H1 (cell line): ENCODE results near the gene LCP1.

Experiments
- ATF3 ChIP-seq: IDR thresholded peaks from 2 replicates; pipeline ENCODE4 v1.6.1; 2011; ENCODE audit warnings: low read depth, mild to moderate bottlenecking, low read length; ENCODE audit not compliant: insufficient read depth
- CBX5 ChIP-seq: fragments of 300-800, 300-1000 bp; sonication (generic); IDR thresholded peaks from 2 replicates; pipeline ENCODE4 v1.7.1; 2016; ENCODE audit warnings: antibody characterized with exemption, low read length, low read depth
- CBX8 ChIP-seq: fragments of 300-800, 300-1000 bp; sonication (generic); IDR thresholded peaks from 2 replicates; pipeline ENCODE4 v1.7.1; 2016; ENCODE audit warnings: low read depth, low read length, borderline replicate concordance
- CTCF ChIP-seq, 3 experiments: IDR thresholded peaks; 1 replicate in 2 of 3; 2 replicates in 1 of 3; pipeline versions ENCODE4 v1.5.1 to v1.6.1; 2011; ENCODE audit warnings: low read length in 3 of 3, mild to moderate bottlenecking in 3 of 3, inconsistent platforms in 2 of 3, low read depth in 1 of 3, moderate library complexity in 1 of 3; ENCODE audit not compliant: insufficient read depth in 1 of 3; ENCODE audit errors: control extremely low read depth in 1 of 3
- EZH2 ChIP-seq: fragments of 200-600 bp; sonication (generic); IDR thresholded peaks from 2 replicates; pipeline ENCODE4 v1.7.1; 2012; ENCODE audit warnings: low read depth, mild to moderate bottlenecking, moderate library complexity, low read length, inconsistent platforms; ENCODE audit not compliant: severe bottlenecking
- GABPA ChIP-seq: IDR thresholded peaks from 2 replicates; pipeline ENCODE4 v1.6.1; 2011; ENCODE audit warnings: mild to moderate bottlenecking, low read length, moderate library complexity, borderline replicate concordance; ENCODE audit not compliant: insufficient read depth
- HDAC2 ChIP-seq, 2 experiments: fragments of 300-600 bp in 1 of 2; sonication (generic) in 1 of 2; IDR thresholded peaks; 2 replicates each; pipeline ENCODE4 v1.6.1; 2011 to 2012; ENCODE audit warnings: low read depth in 2 of 2, low read length in 2 of 2, mild to moderate bottlenecking in 2 of 2, moderate library complexity in 2 of 2, borderline replicate concordance in 1 of 2, inconsistent platforms in 1 of 2
- MAFK ChIP-seq: IDR thresholded peaks from 2 replicates; pipeline ENCODE4 v1.6.1; 2012; ENCODE audit warnings: low read depth, mild to moderate bottlenecking, improper control_type of control experiment, low read length
- POLR2AphosphoS5 ChIP-seq: IDR thresholded peaks from 2 replicates; pipeline ENCODE4 v1.6.1; 2011; ENCODE audit warnings: low read depth, low read length
- RAD21 ChIP-seq, 2 experiments: IDR thresholded peaks in 1 of 2; conservative IDR thresholded peaks in 1 of 2; 2 replicates each; pipeline ENCODE4 v1.6.1; 2011; ENCODE audit warnings: low read depth in 2 of 2, low read length in 2 of 2, improper control_type of control experiment in 1 of 2, inconsistent platforms in 1 of 2, mild to moderate bottlenecking in 1 of 2, moderate library complexity in 1 of 2
- SP2 ChIP-seq: IDR thresholded peaks from 2 replicates; pipeline ENCODE4 v1.6.1; 2012; ENCODE audit warnings: mild to moderate bottlenecking, low read length, inconsistent platforms
- TAF1 ChIP-seq: IDR thresholded peaks from 2 replicates; pipeline ENCODE4 v1.6.1; 2011; ENCODE audit warnings: mild to moderate bottlenecking, low read depth, low read length

DNA sequence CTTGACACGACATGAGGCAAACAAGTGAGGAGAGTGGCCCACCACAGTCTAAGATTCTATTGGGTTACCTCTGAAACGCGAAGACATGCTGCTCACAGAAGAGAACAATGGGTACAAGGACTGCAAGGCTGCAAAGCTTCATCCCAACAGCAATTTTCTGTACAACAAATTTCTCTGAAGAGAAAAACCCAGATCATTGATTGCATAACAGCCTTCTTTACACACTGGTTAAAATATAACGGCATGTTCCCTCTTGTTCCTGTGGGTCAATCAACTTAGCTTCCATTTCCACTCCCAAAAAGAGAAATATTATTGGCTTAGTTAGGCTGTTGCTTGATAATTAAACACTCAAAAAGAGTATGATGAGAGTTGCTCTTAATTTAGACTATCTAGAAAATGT lies 77.1 kb downstream of the LCP1 start, which contains the start of gene CPB2:
- TF ChIP-seq CBX5 (no peak), TAF1 (no peak), CTCF (IDR thresholded peaks at IDR 0.05; ENCODE audit: control extremely low read depth in 1 of 3, insufficient read depth in 1 of 3, low read depth in 1 of 3, low read length in 3 of 3) (no peak), RAD21 (IDR thresholded peaks at IDR 0.05 in 1 of 2, conservative IDR thresholded peaks at IDR 0.05 in 1 of 2; ENCODE audit: low read depth in 2 of 2, low read length in 2 of 2) (no peak), GABPA (no peak), POLR2AphosphoS5 (no peak), MAFK (no peak), CBX8 (no peak), EZH2 (no peak), ATF3 (no peak), HDAC2 (IDR thresholded peaks at IDR 0.05; ENCODE audit: borderline replicate concordance in 1 of 2, low read depth in 2 of 2, low read length in 2 of 2) (no peak), SP2 (no peak)
